Right atrium auricular region (tissue), 2 donors: ENCODE measurements around the gene GAS1. TPM values are rescaled to one million over a fixed set of nuclear protein-coding genes. Genes with fewer than 3 reads are reported as not detected.

Experiments used
- DNase-seq: peaks from one replicate; pipeline ENCODE4 v3.0.0-alpha.2; 2019; ENCODE audit warnings: low spot score
- H3K27ac ChIP-seq, 2 donors: fragments of 200-600 bp; sonication (generic); 1 replicate in 1 of 2; 2 replicates in 1 of 2; pipeline ENCODE4 v1.5.1; 2016 to 2019
- H3K27me3 ChIP-seq, 2 donors: fragments of 200-600 bp; sonication (generic); one replicate each; pipeline versions ENCODE4 v1.5.1 to v1.6.0; 2017 to 2019
- H3K36me3 ChIP-seq: fragments of 200-600 bp; sonication (generic); one replicate; pipeline ENCODE4 v1.5.1; 2016
- H3K4me1 ChIP-seq, 2 donors: fragments of 200-600 bp; sonication (generic); one replicate each; pipeline versions ENCODE4 v1.5.1 to v1.6.0; 2017 to 2019
- H3K4me3 ChIP-seq, 2 donors: fragments of 200-600 bp; sonication (generic); 1 replicate in 1 of 2; 2 replicates in 1 of 2; pipeline ENCODE4 v1.5.1; 2017 to 2019; ENCODE audit warnings: mild to moderate bottlenecking in 1 of 2, moderate library complexity in 1 of 2
- H3K9me3 ChIP-seq, 2 donors: fragments of 200-600 bp; sonication (generic); one replicate each; pipeline ENCODE4 v1.5.1; 2019
- total RNA-seq, 2 donors: library from RNA; depleted of rRNA; stranded (reverse); fragments of >200 nt; gene quantifications; one replicate each; pipeline ENCODE4 v1.1.0, GENCODE V29; 2016
- TF ChIP-seq, protein P1 (sequence below), 2 donors: fragments of 200-600 bp; sonication (generic); IDR thresholded peaks; one replicate each; pipeline ENCODE4 v1.5.1; 2019; ENCODE audit warnings: antibody characterized with exemption in 2 of 2

Gene GAS1
- total RNA-seq, 2 donors from 2014 or later, result 44.4 to 78.6 TPM

DNA sequence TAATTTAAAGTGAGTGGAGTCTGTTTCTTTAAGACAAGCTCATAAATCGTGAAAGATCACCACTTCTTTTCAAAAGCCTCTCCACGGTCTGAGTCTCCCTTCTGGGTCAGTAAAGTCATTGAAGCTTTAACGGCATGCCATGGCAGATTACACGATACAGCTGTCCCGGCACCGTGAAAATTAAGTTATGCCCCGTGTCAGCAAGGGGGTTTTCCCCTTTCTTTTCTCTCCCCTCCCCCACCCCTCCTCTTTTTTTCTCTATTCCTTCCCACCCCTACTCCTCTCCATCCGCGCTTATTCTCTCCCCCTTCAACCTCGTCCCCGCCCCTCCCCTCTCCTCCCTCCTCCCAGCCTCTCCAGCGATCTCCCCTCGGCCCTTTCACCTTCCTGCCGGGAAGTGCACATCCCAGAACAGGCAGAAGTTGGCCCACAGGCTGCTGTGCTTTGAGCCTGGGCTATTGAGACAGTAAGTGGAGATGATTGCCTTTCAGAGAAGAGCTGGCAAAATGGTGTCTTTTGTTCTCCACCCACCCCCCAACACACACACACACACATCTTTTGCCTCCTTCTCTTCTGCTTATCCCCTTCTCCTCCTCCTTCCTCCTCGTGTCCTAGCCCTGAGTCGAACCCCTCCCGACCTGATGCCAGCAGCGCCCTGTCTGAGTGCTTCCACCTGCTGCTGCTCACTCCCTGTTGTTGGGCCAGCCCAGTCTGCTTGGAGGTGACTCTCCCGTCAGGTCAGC, 44.1 kb downstream of the GAS1 start:
- peak overlapping the region in 1 of 2 donors; percentile 33 for H3K4me3 ChIP-seq
- TF ChIP-seq, protein P1, sequence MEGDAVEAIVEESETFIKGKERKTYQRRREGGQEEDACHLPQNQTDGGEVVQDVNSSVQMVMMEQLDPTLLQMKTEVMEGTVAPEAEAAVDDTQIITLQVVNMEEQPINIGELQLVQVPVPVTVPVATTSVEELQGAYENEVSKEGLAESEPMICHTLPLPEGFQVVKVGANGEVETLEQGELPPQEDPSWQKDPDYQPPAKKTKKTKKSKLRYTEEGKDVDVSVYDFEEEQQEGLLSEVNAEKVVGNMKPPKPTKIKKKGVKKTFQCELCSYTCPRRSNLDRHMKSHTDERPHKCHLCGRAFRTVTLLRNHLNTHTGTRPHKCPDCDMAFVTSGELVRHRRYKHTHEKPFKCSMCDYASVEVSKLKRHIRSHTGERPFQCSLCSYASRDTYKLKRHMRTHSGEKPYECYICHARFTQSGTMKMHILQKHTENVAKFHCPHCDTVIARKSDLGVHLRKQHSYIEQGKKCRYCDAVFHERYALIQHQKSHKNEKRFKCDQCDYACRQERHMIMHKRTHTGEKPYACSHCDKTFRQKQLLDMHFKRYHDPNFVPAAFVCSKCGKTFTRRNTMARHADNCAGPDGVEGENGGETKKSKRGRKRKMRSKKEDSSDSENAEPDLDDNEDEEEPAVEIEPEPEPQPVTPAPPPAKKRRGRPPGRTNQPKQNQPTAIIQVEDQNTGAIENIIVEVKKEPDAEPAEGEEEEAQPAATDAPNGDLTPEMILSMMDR (IDR thresholded peaks at IDR 0.05), result no peak
- no peak for DNase-seq

DNA sequence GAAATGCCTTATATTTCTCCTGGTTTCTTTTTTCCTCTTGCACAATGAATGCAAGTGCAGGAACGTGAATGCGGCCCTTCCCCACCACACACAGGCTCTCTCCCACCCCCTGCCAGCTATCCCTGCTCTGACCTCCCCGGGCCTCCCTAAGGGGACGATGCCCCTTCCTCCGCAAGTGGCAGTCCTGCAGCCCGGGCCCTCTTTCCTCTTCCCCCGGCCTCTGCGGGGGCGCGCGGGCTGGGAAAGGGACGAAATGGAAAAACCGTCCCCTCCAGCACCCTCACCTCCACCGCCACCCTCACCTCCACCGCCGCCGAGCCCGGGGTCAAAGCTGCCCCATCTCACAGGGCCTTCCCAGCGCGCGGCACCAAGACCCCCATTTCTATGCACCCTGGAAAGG, 44.7 kb downstream of the GAS1 start:
- no peak for DNase-seq
- H3K4me1 ChIP-seq, result peaks cover 0 to 12% of the 10 kb centered on the region in 2 donors
- no peak overlapping the region for H3K27ac ChIP-seq
- H3K36me3 ChIP-seq, result no peaks in the 10 kb centered on the region
- H3K9me3 ChIP-seq, result peaks cover 0 to 12% of the 10 kb centered on the region in 2 donors
- no peaks in the 10 kb centered on the region for H3K27me3 ChIP-seq
- H3K4me3 ChIP-seq, result peak overlapping the region in 1 of 2 donors; percentile 33
- TF ChIP-seq, protein P1 (IDR thresholded peaks at IDR 0.05), result no peak

More for the DNA sequence above, 44.1 kb downstream of the GAS1 start:
- Histone ChIP-seq H3K36me3 (no peaks in the 10 kb centered on the region), H3K9me3 (peaks cover 0 to 12% of the 10 kb centered on the region in 2 donors), H3K27me3 (no peaks in the 10 kb centered on the region), H3K4me1 (peaks cover 0 to 12% of the 10 kb centered on the region in 2 donors), H3K27ac (no peak overlapping the region)

GRCh38 chr9:86902176-86902575, 45.1 kb downstream of the GAS1 start:
- no peaks in the 10 kb centered on the region for H3K36me3 ChIP-seq
- H3K9me3 ChIP-seq, result peaks cover 0 to 12% of the 10 kb centered on the region in 2 donors
- H3K27me3 ChIP-seq, result no peaks in the 10 kb centered on the region
- no peak overlapping the region for H3K4me3 ChIP-seq
- no peak overlapping the region for H3K27ac ChIP-seq
- TF ChIP-seq, protein P1 (IDR thresholded peaks at IDR 0.05), result no peak
- DNase-seq, result no peak
- H3K4me1 ChIP-seq, result peaks cover 0 to 12% of the 10 kb centered on the region in 2 donors

- TF ChIP-seq, protein P1 (IDR thresholded peaks at IDR 0.05), result no peak
- H3K27ac ChIP-seq, result no peak overlapping the region
- H3K9me3 ChIP-seq, result peaks cover 0 to 7% of the 10 kb centered on the region in 2 donors
- no peak overlapping the region for H3K4me3 ChIP-seq
- H3K27me3 ChIP-seq, result no peaks in the 10 kb centered on the region
- no peak for DNase-seq
- H3K36me3 ChIP-seq, result no peaks in the 10 kb centered on the region
- H3K4me1 ChIP-seq, result peaks cover 0 to 12% of the 10 kb centered on the region in 2 donors
These were observed 45.8 kb downstream of the GAS1 start for GRCh38 chr9:86901511-86901910.
